ENCODE measurements around the gene WDFY3. TPM values are rescaled to one million over a fixed set of nuclear protein-coding genes. Genes with fewer than 3 reads are reported as not detected.

Gene WDFY3
- polyA plus RNA-seq, 1 donor (not counting 4 experiments of a cell fraction or from before 2014, with no cell fraction given), result 28.5 TPM

DNA sequence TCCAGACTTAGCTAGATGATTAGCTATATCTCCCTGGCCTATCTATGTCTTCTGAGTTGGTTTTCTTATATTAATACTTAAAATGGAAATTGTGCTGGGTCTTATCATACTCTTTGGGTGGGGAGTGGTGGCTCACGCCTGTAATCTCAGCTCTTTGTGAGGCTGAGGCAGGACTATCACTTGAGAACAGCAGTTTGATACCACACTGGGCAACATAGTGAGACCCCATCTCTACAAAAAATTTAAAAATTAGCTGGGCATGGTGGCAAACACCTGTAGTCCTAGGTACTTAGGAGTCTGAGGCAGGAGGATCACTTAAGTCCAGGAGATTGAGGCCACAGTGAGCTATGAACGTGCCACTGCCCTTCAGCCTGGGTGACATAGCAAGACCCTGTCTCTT lies 30.4 kb downstream of the WDFY3 start:
- peaks cover 60% of the 10 kb centered on the region for H3K79me2 ChIP-seq (ENCODE audit: control insufficient read depth, insufficient read depth, low read length)
- no peaks in the 10 kb centered on the region for H3K9me3 ChIP-seq (ENCODE audit: control insufficient read depth, low read depth, low read length)
- H3K27me3 ChIP-seq (ENCODE audit: control insufficient read depth, extremely low read depth, insufficient read depth, low read length), result no peaks in the 10 kb centered on the region
- DNase-seq (ENCODE audit: low read depth, low spot score), result no peak
- no peaks in the 10 kb centered on the region for H3K9me1 ChIP-seq (ENCODE audit: control insufficient read depth, extremely low read depth, insufficient read depth, low read length)
- H3K27ac ChIP-seq (ENCODE audit: control insufficient read depth, insufficient read depth, low read length), result no peak overlapping the region
- TF ChIP-seq, protein P1, sequence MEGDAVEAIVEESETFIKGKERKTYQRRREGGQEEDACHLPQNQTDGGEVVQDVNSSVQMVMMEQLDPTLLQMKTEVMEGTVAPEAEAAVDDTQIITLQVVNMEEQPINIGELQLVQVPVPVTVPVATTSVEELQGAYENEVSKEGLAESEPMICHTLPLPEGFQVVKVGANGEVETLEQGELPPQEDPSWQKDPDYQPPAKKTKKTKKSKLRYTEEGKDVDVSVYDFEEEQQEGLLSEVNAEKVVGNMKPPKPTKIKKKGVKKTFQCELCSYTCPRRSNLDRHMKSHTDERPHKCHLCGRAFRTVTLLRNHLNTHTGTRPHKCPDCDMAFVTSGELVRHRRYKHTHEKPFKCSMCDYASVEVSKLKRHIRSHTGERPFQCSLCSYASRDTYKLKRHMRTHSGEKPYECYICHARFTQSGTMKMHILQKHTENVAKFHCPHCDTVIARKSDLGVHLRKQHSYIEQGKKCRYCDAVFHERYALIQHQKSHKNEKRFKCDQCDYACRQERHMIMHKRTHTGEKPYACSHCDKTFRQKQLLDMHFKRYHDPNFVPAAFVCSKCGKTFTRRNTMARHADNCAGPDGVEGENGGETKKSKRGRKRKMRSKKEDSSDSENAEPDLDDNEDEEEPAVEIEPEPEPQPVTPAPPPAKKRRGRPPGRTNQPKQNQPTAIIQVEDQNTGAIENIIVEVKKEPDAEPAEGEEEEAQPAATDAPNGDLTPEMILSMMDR (optimal IDR thresholded peaks at IDR 0.05 in 1 of 3, IDR thresholded peaks at IDR 0.05 in 1 of 3, conservative IDR thresholded peaks at IDR 0.05 in 1 of 3; ENCODE audit: extremely low read depth in 1 of 3, insufficient read depth in 2 of 3, low read length in 3 of 3), result no peak
- no peak for TF ChIP-seq EZH2 (IDR thresholded peaks at IDR 0.05; ENCODE audit: low read length)
- peaks cover 23% of the 10 kb centered on the region for H3K4me1 ChIP-seq (ENCODE audit: control insufficient read depth, extremely low read depth, insufficient read depth, low read length)
- H3K4me2 ChIP-seq (ENCODE audit: control insufficient read depth, extremely low read depth, insufficient read depth, low read depth, low read length), result no peak overlapping the region
- H3K9ac ChIP-seq (ENCODE audit: control insufficient read depth, extremely low read depth, insufficient read depth, low read length), result no peak overlapping the region
- no peak for FAIRE-seq
- H3K36me3 ChIP-seq (ENCODE audit: control insufficient read depth in 2 of 2, extremely low read depth in 1 of 2, insufficient read depth in 2 of 2, low read length in 2 of 2), result peaks cover 2 to 4% of the 10 kb centered on the region in 2 experiments
- H3K4me3 ChIP-seq (ENCODE audit: control insufficient read depth in 2 of 3, extremely low read depth in 1 of 3, insufficient read depth in 2 of 3, low read depth in 1 of 3, low read length in 3 of 3), result no peak overlapping the region
- H2AFZ ChIP-seq (ENCODE audit: control insufficient read depth, low read length), result no peak overlapping the region
- H4K20me1 ChIP-seq (ENCODE audit: control insufficient read depth, extremely low read depth, insufficient read depth, low read length), result no peaks in the 10 kb centered on the region
- dilution Hi-C loops (cut with MboI; ENCODE audit: extremely low pct_ligation_motif_present, low sequenced_read_pairs), result no loop called here

DNA sequence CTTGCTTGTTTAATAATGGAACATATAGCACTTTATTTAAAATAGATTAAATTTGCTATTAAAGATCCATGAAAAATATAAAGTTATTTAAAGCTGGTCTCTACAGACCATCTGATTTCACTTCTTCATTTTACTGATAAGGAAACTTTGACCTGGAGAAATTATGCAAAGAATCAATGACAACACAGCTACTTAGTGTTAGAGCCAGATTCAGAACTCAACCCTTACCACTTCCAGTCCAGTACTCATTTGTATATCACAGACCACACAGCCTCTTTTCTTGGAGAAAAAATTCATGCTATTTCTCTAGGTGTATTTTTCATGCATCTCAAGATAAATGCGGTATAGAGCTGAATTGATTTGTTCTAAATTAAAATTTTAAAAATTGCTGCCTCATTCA lies 34.0 kb downstream of the WDFY3 start:
- Histone ChIP-seq H3K27me3 (ENCODE audit: control insufficient read depth, extremely low read depth, insufficient read depth, low read length) (no peaks in the 10 kb centered on the region), H3K9ac (ENCODE audit: control insufficient read depth, extremely low read depth, insufficient read depth, low read length) (no peak overlapping the region), H3K79me2 (ENCODE audit: control insufficient read depth, insufficient read depth, low read length) (peaks cover 35% of the 10 kb centered on the region), H3K27ac (ENCODE audit: control insufficient read depth, insufficient read depth, low read length) (no peak overlapping the region), H3K9me3 (ENCODE audit: control insufficient read depth, low read depth, low read length) (no peaks in the 10 kb centered on the region), H3K4me2 (ENCODE audit: control insufficient read depth, extremely low read depth, insufficient read depth, low read depth, low read length) (no peak overlapping the region), H3K4me3 (ENCODE audit: control insufficient read depth in 2 of 3, extremely low read depth in 1 of 3, insufficient read depth in 2 of 3, low read depth in 1 of 3, low read length in 3 of 3) (no peak overlapping the region), H4K20me1 (ENCODE audit: control insufficient read depth, extremely low read depth, insufficient read depth, low read length) (no peaks in the 10 kb centered on the region), H3K4me1 (ENCODE audit: control insufficient read depth, extremely low read depth, insufficient read depth, low read length) (peaks cover 5% of the 10 kb centered on the region), H3K36me3 (ENCODE audit: control insufficient read depth in 2 of 2, extremely low read depth in 1 of 2, insufficient read depth in 2 of 2, low read length in 2 of 2) (peaks cover 3 to 6% of the 10 kb centered on the region in 2 experiments), H3K9me1 (ENCODE audit: control insufficient read depth, extremely low read depth, insufficient read depth, low read length) (no peaks in the 10 kb centered on the region), H2AFZ (ENCODE audit: control insufficient read depth, low read length) (no peak overlapping the region)
- DNase-seq (ENCODE audit: low read depth, low spot score) (no peak), FAIRE-seq (no peak)
- dilution Hi-C loops (cut with MboI; ENCODE audit: extremely low pct_ligation_motif_present, low sequenced_read_pairs), result no loop called here
- no peak for TF ChIP-seq EZH2 (IDR thresholded peaks at IDR 0.05; ENCODE audit: low read length)
- TF ChIP-seq, protein P1 (optimal IDR thresholded peaks at IDR 0.05 in 1 of 3, IDR thresholded peaks at IDR 0.05 in 1 of 3, conservative IDR thresholded peaks at IDR 0.05 in 1 of 3; ENCODE audit: extremely low read depth in 1 of 3, insufficient read depth in 2 of 3, low read length in 3 of 3), result no peak
